ENCODE measurements around the gene DDX3X. TPM values are rescaled to one million over a fixed set of nuclear protein-coding genes. Genes with fewer than 3 reads are reported as not detected.

Gene DDX3X
- total and polyA plus RNA-seq, 4 donors: 48.4 to 216 (median 85.6) TPM

DNA sequence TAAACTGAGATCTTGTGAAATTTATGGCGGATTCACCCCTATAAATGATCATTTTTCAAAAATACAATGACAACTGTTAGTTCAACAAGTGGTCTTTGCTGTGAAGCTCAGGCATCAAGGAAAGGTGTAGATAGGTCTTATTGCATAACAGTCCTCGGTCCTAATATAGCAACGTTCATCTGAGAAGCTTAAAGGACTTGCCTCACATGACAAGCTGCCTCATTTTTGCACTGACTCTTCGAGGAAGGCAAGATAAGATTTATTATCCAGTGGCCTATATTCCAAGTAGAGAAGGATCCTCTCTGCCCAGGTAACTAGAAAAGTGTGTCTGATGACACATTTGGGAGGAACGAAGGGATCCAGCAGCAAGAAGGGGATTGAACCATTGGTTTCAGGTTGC lies 13.6 kb upstream of the DDX3X start:
- WGBS: 87% methylated on average over 5 of the region's 5 CpGs
- no peaks in the 10 kb centered on the region for H3K9me3 ChIP-seq (ENCODE audit: control insufficient read depth in 4 of 4, low read length in 3 of 4)
- H3K27me3 ChIP-seq (ENCODE audit: control insufficient read depth in 4 of 4, insufficient read depth in 4 of 4, low read length in 3 of 4): no peaks in the 10 kb centered on the region
- H3K4me3 ChIP-seq (ENCODE audit: low read depth in 1 of 3, low read length in 3 of 3): no peak overlapping the region
- no peaks in the 10 kb centered on the region for H3K4me1 ChIP-seq (ENCODE audit: control insufficient read depth in 4 of 4, insufficient read depth in 4 of 4, low read length in 3 of 4)
- H3K27ac ChIP-seq (ENCODE audit: low read depth in 1 of 2, low read length in 2 of 2): no peak overlapping the region
- H3K9ac ChIP-seq (ENCODE audit: low read depth in 1 of 2, low read length in 2 of 2): no peak overlapping the region
- no peaks in the 10 kb centered on the region for H3K36me3 ChIP-seq (ENCODE audit: control insufficient read depth in 4 of 4, insufficient read depth in 3 of 4, low read depth in 1 of 4, low read length in 3 of 4)
- DNase-seq (ENCODE audit: low spot score): no peak
- TF ChIP-seq NR2F2 (IDR thresholded peaks at IDR 0.05): no peak

DNA sequence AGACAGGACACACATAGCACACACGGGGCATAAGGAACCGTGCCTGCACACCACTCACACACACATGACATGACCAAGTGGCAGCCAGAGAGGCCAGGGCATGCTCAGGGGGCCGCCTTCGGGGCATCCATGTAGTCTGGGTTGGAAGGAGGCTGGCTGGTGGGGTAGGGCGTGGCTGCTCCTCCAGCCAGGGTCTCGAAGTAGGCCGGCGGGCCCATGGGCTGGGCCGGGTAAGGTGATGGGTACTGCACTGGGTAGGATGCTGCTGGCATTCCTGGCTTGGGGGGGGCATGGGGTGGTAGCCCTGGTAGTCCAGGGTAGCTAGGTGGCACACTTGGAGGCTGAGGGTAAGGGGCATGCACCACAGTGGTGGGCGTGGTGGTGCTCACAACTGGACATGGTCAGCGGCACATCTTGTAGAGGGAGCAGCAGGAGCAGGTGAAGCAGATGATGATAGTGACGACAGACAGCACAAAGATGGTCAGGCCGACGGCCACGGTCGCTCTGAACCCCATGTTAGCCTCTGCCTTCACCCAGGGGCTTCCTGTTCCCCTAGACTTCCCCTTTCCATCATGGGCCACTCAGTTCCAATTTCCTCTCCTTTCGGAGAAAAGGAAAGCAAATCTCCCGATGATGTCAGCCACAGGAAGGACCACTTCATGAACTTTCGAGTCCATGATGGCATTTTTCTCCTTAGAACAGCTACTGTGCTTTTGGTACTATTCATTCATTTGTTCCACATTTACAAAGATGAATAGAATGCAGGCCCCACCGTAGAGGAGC lies 10.9 kb upstream of the DDX3X start:
- DNase-seq (ENCODE audit: low spot score): no peak
- H3K27me3 ChIP-seq (ENCODE audit: control insufficient read depth in 4 of 4, insufficient read depth in 4 of 4, low read length in 3 of 4): no peaks in the 10 kb centered on the region
- H3K9me3 ChIP-seq (ENCODE audit: control insufficient read depth in 4 of 4, low read length in 3 of 4): no peaks in the 10 kb centered on the region
- no peak for TF ChIP-seq TAF1 (conservative IDR thresholded peaks at IDR 0.05)
- TF ChIP-seq RXRA (IDR thresholded peaks at IDR 0.05): no peak
- TF ChIP-seq FOXA1 (IDR thresholded peaks at IDR 0.05): no peak
- TF ChIP-seq, protein P1, sequence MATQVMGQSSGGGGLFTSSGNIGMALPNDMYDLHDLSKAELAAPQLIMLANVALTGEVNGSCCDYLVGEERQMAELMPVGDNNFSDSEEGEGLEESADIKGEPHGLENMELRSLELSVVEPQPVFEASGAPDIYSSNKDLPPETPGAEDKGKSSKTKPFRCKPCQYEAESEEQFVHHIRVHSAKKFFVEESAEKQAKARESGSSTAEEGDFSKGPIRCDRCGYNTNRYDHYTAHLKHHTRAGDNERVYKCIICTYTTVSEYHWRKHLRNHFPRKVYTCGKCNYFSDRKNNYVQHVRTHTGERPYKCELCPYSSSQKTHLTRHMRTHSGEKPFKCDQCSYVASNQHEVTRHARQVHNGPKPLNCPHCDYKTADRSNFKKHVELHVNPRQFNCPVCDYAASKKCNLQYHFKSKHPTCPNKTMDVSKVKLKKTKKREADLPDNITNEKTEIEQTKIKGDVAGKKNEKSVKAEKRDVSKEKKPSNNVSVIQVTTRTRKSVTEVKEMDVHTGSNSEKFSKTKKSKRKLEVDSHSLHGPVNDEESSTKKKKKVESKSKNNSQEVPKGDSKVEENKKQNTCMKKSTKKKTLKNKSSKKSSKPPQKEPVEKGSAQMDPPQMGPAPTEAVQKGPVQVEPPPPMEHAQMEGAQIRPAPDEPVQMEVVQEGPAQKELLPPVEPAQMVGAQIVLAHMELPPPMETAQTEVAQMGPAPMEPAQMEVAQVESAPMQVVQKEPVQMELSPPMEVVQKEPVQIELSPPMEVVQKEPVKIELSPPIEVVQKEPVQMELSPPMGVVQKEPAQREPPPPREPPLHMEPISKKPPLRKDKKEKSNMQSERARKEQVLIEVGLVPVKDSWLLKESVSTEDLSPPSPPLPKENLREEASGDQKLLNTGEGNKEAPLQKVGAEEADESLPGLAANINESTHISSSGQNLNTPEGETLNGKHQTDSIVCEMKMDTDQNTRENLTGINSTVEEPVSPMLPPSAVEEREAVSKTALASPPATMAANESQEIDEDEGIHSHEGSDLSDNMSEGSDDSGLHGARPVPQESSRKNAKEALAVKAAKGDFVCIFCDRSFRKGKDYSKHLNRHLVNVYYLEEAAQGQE (IDR thresholded peaks at IDR 0.05): no peak
- TF ChIP-seq JUND (IDR thresholded peaks at IDR 0.05): no peak
- TF ChIP-seq RAD21 (IDR thresholded peaks at IDR 0.05): no peak
- TF ChIP-seq, protein P2, sequence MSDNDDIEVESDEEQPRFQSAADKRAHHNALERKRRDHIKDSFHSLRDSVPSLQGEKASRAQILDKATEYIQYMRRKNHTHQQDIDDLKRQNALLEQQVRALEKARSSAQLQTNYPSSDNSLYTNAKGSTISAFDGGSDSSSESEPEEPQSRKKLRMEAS (IDR thresholded peaks at IDR 0.05): no peak
- 90% methylated on average over 20 of the region's 20 CpGs for WGBS
- H3K9ac ChIP-seq (ENCODE audit: low read depth in 1 of 2, low read length in 2 of 2): no peak overlapping the region
- H3K4me3 ChIP-seq (ENCODE audit: low read depth in 1 of 3, low read length in 3 of 3): no peak overlapping the region
- no peaks in the 10 kb centered on the region for H3K4me1 ChIP-seq (ENCODE audit: control insufficient read depth in 4 of 4, insufficient read depth in 4 of 4, low read length in 3 of 4)
- no peaks in the 10 kb centered on the region for H3K36me3 ChIP-seq (ENCODE audit: control insufficient read depth in 4 of 4, insufficient read depth in 3 of 4, low read depth in 1 of 4, low read length in 3 of 4)
- no peak overlapping the region for H3K27ac ChIP-seq (ENCODE audit: low read depth in 1 of 2, low read length in 2 of 2)

DNA sequence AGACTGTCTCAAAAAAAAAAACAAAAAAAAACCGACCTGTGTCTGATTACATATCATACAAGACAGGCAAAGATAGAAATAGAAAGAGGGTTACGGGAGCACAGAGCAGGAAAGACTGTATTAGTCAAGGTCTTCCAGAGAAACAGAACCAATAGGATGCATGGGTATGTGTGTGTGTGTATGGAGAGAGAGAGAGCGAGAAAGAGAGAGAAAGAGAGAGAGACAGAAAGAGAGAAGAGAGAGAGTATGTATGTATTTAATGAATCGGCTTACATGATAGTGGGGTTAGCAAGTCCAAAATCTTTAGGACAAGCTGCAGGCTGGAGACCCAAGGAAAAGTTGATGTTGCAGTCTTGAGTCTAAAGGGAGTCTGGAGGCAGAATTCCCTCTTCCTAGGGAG lies 7.5 kb upstream of the DDX3X start:
- H3K27me3 ChIP-seq (ENCODE audit: control insufficient read depth in 4 of 4, insufficient read depth in 4 of 4, low read length in 3 of 4): no peaks in the 10 kb centered on the region
- 90% methylated on average over 4 of the region's 4 CpGs for WGBS
- H3K4me1 ChIP-seq (ENCODE audit: control insufficient read depth in 4 of 4, insufficient read depth in 4 of 4, low read length in 3 of 4): peaks cover 0 to 12% (median 9%) of the 10 kb centered on the region in 4 donors
- H3K9me3 ChIP-seq (ENCODE audit: control insufficient read depth in 4 of 4, low read length in 3 of 4): no peaks in the 10 kb centered on the region
- DNase-seq (ENCODE audit: low spot score): no peak
- H3K4me3 ChIP-seq (ENCODE audit: low read depth in 1 of 3, low read length in 3 of 3): no peak overlapping the region
- H3K9ac ChIP-seq (ENCODE audit: low read depth in 1 of 2, low read length in 2 of 2): no peak overlapping the region
- H3K27ac ChIP-seq (ENCODE audit: low read depth in 1 of 2, low read length in 2 of 2): no peak overlapping the region
- H3K36me3 ChIP-seq (ENCODE audit: control insufficient read depth in 4 of 4, insufficient read depth in 3 of 4, low read depth in 1 of 4, low read length in 3 of 4): no peaks in the 10 kb centered on the region
- TF ChIP-seq FOXA2 (IDR thresholded peaks at IDR 0.05) (no peak), RXRA (IDR thresholded peaks at IDR 0.05) (no peak), YY1 (IDR thresholded peaks at IDR 0.05) (no peak), HNF4G (IDR thresholded peaks at IDR 0.05) (no peak), FOXA1 (IDR thresholded peaks at IDR 0.05) (no peak), NR2F2 (IDR thresholded peaks at IDR 0.05) (no peak), TAF1 (conservative IDR thresholded peaks at IDR 0.05) (no peak), EGR1 (IDR thresholded peaks at IDR 0.05; ENCODE audit: low read depth in 2 of 2) (no peak), GABPA (IDR thresholded peaks at IDR 0.05 in 1 of 2, conservative IDR thresholded peaks at IDR 0.05 in 1 of 2) (no peak)
- TF ChIP-seq, protein P3, sequence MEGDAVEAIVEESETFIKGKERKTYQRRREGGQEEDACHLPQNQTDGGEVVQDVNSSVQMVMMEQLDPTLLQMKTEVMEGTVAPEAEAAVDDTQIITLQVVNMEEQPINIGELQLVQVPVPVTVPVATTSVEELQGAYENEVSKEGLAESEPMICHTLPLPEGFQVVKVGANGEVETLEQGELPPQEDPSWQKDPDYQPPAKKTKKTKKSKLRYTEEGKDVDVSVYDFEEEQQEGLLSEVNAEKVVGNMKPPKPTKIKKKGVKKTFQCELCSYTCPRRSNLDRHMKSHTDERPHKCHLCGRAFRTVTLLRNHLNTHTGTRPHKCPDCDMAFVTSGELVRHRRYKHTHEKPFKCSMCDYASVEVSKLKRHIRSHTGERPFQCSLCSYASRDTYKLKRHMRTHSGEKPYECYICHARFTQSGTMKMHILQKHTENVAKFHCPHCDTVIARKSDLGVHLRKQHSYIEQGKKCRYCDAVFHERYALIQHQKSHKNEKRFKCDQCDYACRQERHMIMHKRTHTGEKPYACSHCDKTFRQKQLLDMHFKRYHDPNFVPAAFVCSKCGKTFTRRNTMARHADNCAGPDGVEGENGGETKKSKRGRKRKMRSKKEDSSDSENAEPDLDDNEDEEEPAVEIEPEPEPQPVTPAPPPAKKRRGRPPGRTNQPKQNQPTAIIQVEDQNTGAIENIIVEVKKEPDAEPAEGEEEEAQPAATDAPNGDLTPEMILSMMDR (IDR thresholded peaks at IDR 0.05; ENCODE audit: low read depth, low read length, missing input control): no peak
- TF ChIP-seq, protein P2 (IDR thresholded peaks at IDR 0.05): no peak
- TF ChIP-seq, protein P4, sequence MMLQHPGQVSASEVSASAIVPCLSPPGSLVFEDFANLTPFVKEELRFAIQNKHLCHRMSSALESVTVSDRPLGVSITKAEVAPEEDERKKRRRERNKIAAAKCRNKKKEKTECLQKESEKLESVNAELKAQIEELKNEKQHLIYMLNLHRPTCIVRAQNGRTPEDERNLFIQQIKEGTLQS (IDR thresholded peaks at IDR 0.05): no peak
- TF ChIP-seq, protein P1 (IDR thresholded peaks at IDR 0.05): no peak
